HepG2 (cell line): ENCODE data around the gene ATPAF2. TPM values are rescaled to one million over a fixed set of nuclear protein-coding genes. Genes with fewer than 3 reads are reported as not detected.

Source experiments
- ATAC-seq: fragments of 200-7000 bp; cut with Tn5 transposase; 3 replicates; pipeline ENCODE4 v1.9.1; 2020; ENCODE audit warnings: mild to moderate bottlenecking, moderate library complexity
- BruUV-seq: library from RNA; stranded (reverse); fragments of 400-500 nt; replicated peaks from 2 replicates; lab custom pipeline; 2021; lab: Mats Ljungman, UMichigan
- CTCF ChIA-PET: fragments of 300-600 bp; formaldehyde crosslinking; extraction: SDS; loops from one replicate; lab custom pipeline; 2021; ENCODE audit warnings: low total read pairs, inconsistent platforms, low intra/inter-chr PET ratio; lab: Yijun Ruan, JAX
- POLR2A ChIA-PET: fragments of 350-600 bp; sonication (Branson Sonifier 250); formaldehyde crosslinking; loops from one replicate; lab custom pipeline; 2020; ENCODE audit warnings: antibody characterized with exemption, inconsistent platforms; lab: Yijun Ruan, JAX
- DNase-seq: peaks from one replicate; pipeline ENCODE4 v3.0.0-alpha.2; 2015; ENCODE audit warnings: low spot score
- FAIRE-seq: peaks from 3 replicates; lab custom pipeline; 2011; peaks lifted over from hg19 to GRCh38; lab: Jason Lieb, UNC
- H2AFZ ChIP-seq: one replicate; pipeline ENCODE4 v1.6.1; 2011; ENCODE audit warnings: low read length, inconsistent platforms
- H3K27ac ChIP-seq: fragments of 300-600 bp; 3 replicates; pipeline ENCODE4 v1.8.0; 2011; ENCODE audit warnings: mixed run types, mild to moderate bottlenecking, mixed read lengths, low read length, inconsistent platforms; ENCODE audit not compliant: insufficient read depth; ENCODE audit errors: extremely low read length
- H3K27me3 ChIP-seq, 2 experiments: fragments of 200-600 bp in 1 of 2; 2 replicates in 1 of 2; 3 replicates in 1 of 2; pipeline versions ENCODE4 v1.6.0 to v1.8.0; 2011; ENCODE audit warnings: low read length in 2 of 2, mild to moderate bottlenecking in 2 of 2, moderate library complexity in 2 of 2, inconsistent platforms in 1 of 2; ENCODE audit not compliant: insufficient read depth in 2 of 2, control insufficient read depth in 1 of 2
- H3K36me3 ChIP-seq, 2 experiments: fragments of 200-600 bp in 1 of 2; replicated peaks in 1 of 2; 2 replicates in 1 of 2; 3 replicates in 1 of 2; pipeline versions ENCODE4 v1.5.1 to v1.8.0; 2011; ENCODE audit warnings: low read length in 2 of 2, inconsistent platforms in 1 of 2; ENCODE audit not compliant: insufficient read depth in 2 of 2, control insufficient read depth in 1 of 2
- H3K4me1 ChIP-seq: 2 replicates; pipeline ENCODE4 v1.5.1; 2012; ENCODE audit warnings: low read length, inconsistent platforms; ENCODE audit not compliant: insufficient read depth
- H3K4me2 ChIP-seq: 2 replicates; pipeline ENCODE4 v1.6.0; 2011; ENCODE audit warnings: low read depth, low read length, inconsistent platforms
- H3K4me3 ChIP-seq, 3 experiments: fragments of 200-600 bp in 1 of 3; sonication (generic), shearing (Covaris generic) in 1 of 3; replicated peaks in 1 of 3; 2 replicates each; pipeline ENCODE4 v1.5.1; 2011 to 2016; ENCODE audit warnings: low read length in 3 of 3, inconsistent platforms in 2 of 3, low read depth in 2 of 3, mild to moderate bottlenecking in 2 of 3, control low read depth in 1 of 3, mixed read lengths in 1 of 3; ENCODE audit not compliant: insufficient read depth in 1 of 3
- H3K79me2 ChIP-seq: one replicate; pipeline ENCODE4 v1.6.1; 2011; ENCODE audit warnings: low read length, inconsistent platforms; ENCODE audit not compliant: insufficient read depth
- H3K9ac ChIP-seq: 2 replicates; pipeline ENCODE4 v1.6.0; 2011; ENCODE audit warnings: mild to moderate bottlenecking, low read depth, low read length, inconsistent platforms; ENCODE audit not compliant: insufficient read depth
- H3K9me3 ChIP-seq: 2 replicates; pipeline ENCODE4 v1.5.1; 2012; ENCODE audit warnings: mild to moderate bottlenecking, low read length
- H4K20me1 ChIP-seq: 2 replicates; pipeline ENCODE4 v1.6.0; 2011; ENCODE audit warnings: inconsistent platforms, mild to moderate bottlenecking, low read length, moderate library complexity; ENCODE audit not compliant: insufficient read depth
- ARID4A ChIP-seq: sonication (generic); formaldehyde crosslinking; IDR thresholded peaks from 2 replicates; pipeline ENCODE4 v1.5.0; 2020; ENCODE audit warnings: mild to moderate bottlenecking, missing genetic modification reagents, borderline replicate concordance
- RAD21 ChIP-seq: fragments of 450-650 bp; formaldehyde crosslinking; IDR thresholded peaks from 2 replicates; pipeline ENCODE4 v1.5.0; 2020; ENCODE audit warnings: mild to moderate bottlenecking
- STAG1 ChIP-seq: sonication (generic); formaldehyde crosslinking; IDR thresholded peaks from 2 replicates; pipeline ENCODE4 v1.4.0; 2020; ENCODE audit warnings: missing genetic modification reagents
- ZNF160 ChIP-seq: sonication (generic); formaldehyde crosslinking; IDR thresholded peaks from 2 replicates; pipeline ENCODE4 v1.8.0; 2022; ENCODE audit warnings: mild to moderate bottlenecking, inconsistent platforms, missing genetic modification reagents
- WGBS: methylation state at CpG from one replicate; pipeline ENCODE4 v1.1.6; 2017; ENCODE audit warnings: low lambda C conversion rate; 5-methylcytosine and 5-hydroxymethylcytosine counted together
- in situ Hi-C: cut with HindIII; loops from 2 replicates; pipeline ENCODE4 v1.10.0; 2017; ENCODE audit warnings: low pct_unique_long_range_greater_than_20kb; ENCODE audit not compliant: extremely low pct_ligation_motif_present
- intact Hi-C: fragments of 100-400 bp; cut with micrococcal nuclease; formaldehyde crosslinking; loops from one replicate; pipeline ENCODE4 v1.10.0; 2022; ENCODE audit not compliant: unreplicated experiment
- polyA plus RNA-seq, 8 experiments: library from polyadenylated mRNA; depleted of rRNA in 3 of 8; stranded (reverse) in 7 of 8; unstranded in 1 of 8; fragments of >200 nt; fragmentation: Illumina TruSeq in 4 of 8; extraction: Trizol in 4 of 8; gene quantifications; 2 replicates each; pipeline versions ENCODE4 v1.2.1 to v1.2.3, GENCODE V29; 2011 to 2016; ENCODE audit warnings: low read depth in 4 of 8, missing spikeins in 1 of 8, mixed read lengths in 1 of 8; ENCODE audit not compliant: insufficient read depth in 1 of 8
- total RNA-seq, 5 experiments: library from RNA; depleted of rRNA; stranded (reverse); fragments of >200 nt; fragmentation: Illumina TruSeq; extraction: Trizol; gene quantifications; 2 replicates each; pipeline ENCODE4 v1.2.3, GENCODE V29; 2016; ENCODE audit warnings: low read depth in 1 of 5
- TF ChIP-seq, protein P1 (sequence below): sonication (generic); formaldehyde crosslinking; IDR thresholded peaks from 2 replicates; pipeline ENCODE4 v1.5.0; 2020; ENCODE audit warnings: mild to moderate bottlenecking, missing genetic modification reagents, moderate library complexity

ATPAF2 gene
- total and polyA plus RNA-seq, 2 of the 13 experiments (the other 11 are each of a cell fraction or from before 2014, with no cell fraction given), result 15.0 to 16.5 TPM

- BruUV-seq, result no TSS peak
- H3K4me3 ChIP-seq, result no peak overlapping the region
- no peaks in the 10 kb centered on the region for H3K36me3 ChIP-seq
- no peaks in the 10 kb centered on the region for H4K20me1 ChIP-seq
- no peak overlapping the region for H2AFZ ChIP-seq
- in situ Hi-C loops, result no loop called here
- no peak overlapping the region for H3K9ac ChIP-seq
- FAIRE-seq (no peak), DNase-seq (no peak), ATAC-seq (peak; percentile 47; the same call in 2 of the 3 replicates)
- ChIA-PET POLR2A (interaction anchor here (1.6 kb wide), 1 partner anchor 13 kb away, joined by 5 read pairs; the partner anchor contains the start of gene TOM1L2), CTCF (no interaction called here)
- H3K27me3 ChIP-seq, result peaks cover 0 to 20% of the 10 kb centered on the region in 2 experiments; a peak in 3 of 5 replicates
- no peaks in the 10 kb centered on the region for H3K79me2 ChIP-seq
- H3K27ac ChIP-seq, result no peak overlapping the region
- peaks cover 17% of the 10 kb centered on the region for H3K4me1 ChIP-seq
- no peak overlapping the region for H3K4me2 ChIP-seq
- intact Hi-C loops, result no loop called here
- no peaks in the 10 kb centered on the region for H3K9me3 ChIP-seq
- TF ChIP-seq, protein P1, sequence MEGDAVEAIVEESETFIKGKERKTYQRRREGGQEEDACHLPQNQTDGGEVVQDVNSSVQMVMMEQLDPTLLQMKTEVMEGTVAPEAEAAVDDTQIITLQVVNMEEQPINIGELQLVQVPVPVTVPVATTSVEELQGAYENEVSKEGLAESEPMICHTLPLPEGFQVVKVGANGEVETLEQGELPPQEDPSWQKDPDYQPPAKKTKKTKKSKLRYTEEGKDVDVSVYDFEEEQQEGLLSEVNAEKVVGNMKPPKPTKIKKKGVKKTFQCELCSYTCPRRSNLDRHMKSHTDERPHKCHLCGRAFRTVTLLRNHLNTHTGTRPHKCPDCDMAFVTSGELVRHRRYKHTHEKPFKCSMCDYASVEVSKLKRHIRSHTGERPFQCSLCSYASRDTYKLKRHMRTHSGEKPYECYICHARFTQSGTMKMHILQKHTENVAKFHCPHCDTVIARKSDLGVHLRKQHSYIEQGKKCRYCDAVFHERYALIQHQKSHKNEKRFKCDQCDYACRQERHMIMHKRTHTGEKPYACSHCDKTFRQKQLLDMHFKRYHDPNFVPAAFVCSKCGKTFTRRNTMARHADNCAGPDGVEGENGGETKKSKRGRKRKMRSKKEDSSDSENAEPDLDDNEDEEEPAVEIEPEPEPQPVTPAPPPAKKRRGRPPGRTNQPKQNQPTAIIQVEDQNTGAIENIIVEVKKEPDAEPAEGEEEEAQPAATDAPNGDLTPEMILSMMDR (CRISPR knock-in tag), result peak; percentile 58
- TF ChIP-seq ARID4A (no peak), RAD21 (CRISPR knock-in tag) (peak; percentile 37; the same call in 1 of the 2 replicates), ZNF160 (CRISPR knock-in tag) (no peak), STAG1 (CRISPR knock-in tag) (peak; percentile 54)
- 10% methylated on average over 2 of the region's 3 CpGs for WGBS
Observed at GRCh38 chr17:17985555-17985954, 53.4 kb downstream of the ATPAF2 start.
